ENCODE data around the gene GGTLC2.
"Not testable (repeated sequence)": the region's sequence is repeated elsewhere in the genome, so short reads cannot be mapped to it uniquely, and the experiment has no call there.

GGTLC2 gene

DNA sequence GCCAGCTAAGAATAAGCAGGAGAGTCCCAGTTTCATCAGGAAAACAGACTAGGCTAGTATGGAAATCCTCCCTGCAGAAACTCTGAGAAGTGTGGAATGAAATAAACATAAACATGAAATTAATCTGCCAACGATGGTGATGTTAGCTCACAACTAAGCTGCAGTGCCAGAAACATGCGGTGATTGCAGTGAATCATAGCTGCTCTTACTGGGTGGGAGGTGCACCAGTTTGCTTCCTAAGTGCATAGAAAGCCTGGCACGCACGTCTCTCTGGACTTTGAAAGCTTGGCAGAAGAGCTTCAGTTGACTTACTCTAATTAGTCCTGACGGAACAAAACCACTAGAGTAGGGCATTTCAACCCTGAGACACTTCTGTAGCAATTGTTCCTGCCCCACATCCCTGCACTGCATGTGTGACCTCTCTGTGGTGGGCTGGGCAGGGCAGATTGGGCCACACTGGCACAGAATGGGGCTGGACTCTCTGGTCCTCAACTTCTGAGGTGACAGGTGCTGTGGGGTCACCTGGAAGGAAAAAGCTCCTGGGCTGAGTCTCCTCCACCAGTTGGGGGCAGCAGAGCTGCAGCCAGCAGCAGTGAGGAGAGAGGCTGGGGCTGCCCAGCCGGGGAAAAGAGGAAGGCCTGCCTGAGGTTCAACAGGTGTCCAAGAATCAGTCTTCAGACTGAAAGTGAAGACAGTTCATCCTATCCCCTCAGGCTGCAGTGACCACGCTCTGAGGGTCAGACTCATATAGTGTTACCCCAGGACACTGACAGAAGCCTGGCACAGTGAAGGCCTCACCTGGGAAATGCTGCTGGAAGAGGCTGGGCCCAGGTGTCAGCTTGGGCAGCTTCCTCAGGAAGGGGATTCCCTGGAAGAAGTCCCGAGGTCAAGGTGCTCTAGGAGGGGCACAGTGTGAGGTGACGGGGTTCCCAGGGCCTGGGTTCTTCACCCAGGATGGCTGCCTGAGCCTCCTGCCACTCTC is 40.5 kb downstream of the GGTLC2 start:
- no peak overlapping the region for H3K4me3 ChIP-seq (ENCODE audit: low read depth, low read length)
- no peak for TF ChIP-seq CTCF (IDR thresholded peaks at IDR 0.05; ENCODE audit: low read depth, low read length)

DNA sequence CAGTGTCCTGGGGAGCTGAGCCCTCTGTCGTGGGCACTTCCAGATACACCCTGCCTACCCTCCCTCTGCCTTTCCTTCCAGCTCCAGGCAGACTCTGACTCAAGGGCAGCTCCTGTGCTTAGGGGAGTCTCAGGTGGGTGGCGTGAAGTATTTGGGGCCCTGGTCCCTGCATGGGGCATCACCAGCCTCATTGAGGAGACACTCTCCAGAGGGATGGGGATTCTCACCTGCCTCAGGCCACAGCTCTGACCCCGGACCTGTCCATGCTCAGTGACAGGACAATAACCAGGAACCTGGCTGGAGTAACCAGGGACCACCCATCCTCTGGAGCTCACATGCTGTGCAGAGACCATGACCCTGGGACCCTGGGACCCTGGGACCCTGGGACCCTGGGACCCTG is 41.2 kb downstream of the GGTLC2 start:
- no peak overlapping the region for H3K4me3 ChIP-seq (ENCODE audit: low read depth, low read length)
- TF ChIP-seq CTCF (IDR thresholded peaks at IDR 0.05; ENCODE audit: low read depth, low read length), result no peak

DNA sequence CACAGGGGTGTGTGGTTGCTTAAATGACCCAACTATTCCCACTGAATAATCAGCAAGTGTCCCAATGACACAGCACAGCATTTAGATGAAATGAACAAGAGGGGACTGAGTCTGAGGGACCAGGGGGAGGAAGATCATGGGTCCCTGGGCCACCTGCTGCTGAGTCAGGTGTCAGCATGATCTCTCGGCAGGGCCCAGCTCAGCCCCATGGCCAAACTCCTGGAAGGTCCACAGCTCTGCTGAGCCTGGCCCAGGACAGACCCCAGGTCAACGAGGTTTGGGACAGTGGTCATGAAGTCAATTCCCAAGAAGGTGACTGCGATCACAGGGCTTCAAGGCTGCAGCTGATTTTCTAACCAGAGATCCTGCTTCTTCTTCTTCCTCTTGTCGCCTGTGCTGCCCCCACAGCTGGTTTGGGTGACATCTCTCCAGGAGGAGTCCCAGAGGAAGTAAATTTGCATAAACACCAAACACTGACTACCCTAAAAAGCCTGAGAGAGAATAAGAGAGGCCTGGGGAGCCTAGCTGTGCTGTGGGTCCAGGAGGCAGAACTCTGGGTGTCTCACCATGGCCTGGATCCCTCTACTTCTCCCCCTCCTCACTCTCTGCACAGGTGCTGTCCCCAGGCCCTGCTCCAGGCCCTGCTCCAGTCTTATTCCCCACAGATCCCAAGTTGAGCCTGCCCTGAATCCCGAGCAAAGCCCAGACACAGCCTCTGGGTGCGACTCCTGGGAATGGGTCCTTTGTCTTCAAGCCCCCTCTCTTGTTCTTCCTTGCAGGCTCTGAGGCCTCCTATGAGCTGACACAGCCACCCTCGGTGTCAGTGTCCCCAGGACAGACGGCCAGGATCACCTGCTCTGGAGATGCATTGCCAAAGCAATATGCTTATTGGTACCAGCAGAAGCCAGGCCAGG is 42.0 kb downstream of the GGTLC2 start:
- not testable (repeated sequence) for H3K4me3 ChIP-seq (ENCODE audit: low read depth, low read length)

DNA sequence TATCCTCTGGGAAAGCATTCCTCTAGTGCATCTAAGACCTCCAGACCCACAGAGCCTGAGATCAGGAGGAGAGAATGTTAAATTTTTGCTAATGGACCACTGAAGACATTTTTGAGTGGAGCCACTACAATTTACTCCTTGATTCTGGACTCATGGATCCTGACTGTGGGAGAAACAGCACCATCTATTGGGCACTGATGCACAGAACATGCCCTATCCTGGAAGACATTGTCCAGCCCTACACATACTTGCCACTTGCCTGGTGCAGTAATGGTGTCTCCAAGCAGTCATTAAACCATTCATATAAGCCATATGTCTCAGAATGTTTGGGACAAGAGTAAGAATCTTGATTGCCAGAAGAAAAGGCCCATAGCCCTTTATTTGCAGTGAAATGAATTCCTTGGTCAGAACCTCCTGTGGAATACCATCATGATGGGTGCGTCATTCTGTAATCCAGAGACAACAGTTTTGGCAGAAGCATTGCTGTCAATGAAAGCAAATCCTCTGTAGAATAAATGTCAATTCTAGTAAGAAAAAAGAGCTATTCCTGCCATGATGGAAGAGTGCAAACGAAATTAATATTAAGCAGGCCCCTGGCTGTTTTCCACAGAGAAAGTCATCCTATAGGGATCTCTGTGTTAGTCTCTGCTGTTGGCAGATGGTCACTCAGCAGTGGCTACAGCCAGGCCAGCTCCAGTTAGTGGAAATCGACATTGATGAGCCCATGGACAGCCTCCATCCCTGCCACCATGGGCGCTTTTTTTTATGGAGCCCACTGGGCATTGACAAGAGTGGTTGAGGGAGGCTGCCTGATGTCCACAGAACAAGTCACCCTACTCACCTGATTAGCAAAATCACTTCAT is 43.5 kb downstream of the GGTLC2 start:
- TF ChIP-seq CTCF (IDR thresholded peaks at IDR 0.05; ENCODE audit: low read depth, low read length), result peak; percentile 50
- no peak overlapping the region for H3K4me3 ChIP-seq (ENCODE audit: low read depth, low read length)

DNA sequence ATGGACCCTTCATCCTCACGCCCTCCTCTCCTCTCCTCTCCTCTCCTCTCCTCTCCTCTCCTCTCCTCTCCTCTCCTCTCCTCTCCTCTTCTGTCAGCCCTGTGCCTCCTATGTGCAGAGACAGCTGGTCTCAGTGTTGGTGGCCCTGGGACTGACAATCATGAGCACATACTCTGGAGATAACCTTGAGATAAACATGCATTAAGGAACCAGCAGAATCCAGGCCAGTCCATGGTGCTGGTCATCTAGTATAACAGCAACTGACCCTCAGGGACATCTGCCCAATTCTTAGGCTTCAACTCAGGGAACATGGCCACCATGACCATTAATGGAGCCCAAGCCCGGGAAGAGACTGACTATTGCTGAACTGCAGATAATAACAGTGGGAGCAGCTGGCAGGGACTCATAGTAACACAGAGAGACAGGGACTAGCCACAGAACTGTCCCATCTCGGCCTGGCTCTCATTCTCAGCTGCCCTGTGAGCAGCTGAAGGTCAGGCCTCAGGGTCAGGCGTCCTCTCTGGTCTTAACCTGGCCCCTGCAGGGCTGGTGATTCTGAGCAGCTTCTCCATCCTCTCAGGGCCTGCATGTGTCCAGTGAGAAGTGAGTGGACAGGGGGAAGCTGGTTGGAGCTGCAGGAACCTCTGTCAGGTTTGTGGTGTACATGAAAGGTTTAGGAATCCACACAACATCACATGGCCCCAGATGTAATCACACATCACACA is 45.4 kb downstream of the GGTLC2 start:
- no peak overlapping the region for H3K4me3 ChIP-seq (ENCODE audit: low read depth, low read length)
- TF ChIP-seq CTCF (IDR thresholded peaks at IDR 0.05; ENCODE audit: low read depth, low read length), result no peak

DNA sequence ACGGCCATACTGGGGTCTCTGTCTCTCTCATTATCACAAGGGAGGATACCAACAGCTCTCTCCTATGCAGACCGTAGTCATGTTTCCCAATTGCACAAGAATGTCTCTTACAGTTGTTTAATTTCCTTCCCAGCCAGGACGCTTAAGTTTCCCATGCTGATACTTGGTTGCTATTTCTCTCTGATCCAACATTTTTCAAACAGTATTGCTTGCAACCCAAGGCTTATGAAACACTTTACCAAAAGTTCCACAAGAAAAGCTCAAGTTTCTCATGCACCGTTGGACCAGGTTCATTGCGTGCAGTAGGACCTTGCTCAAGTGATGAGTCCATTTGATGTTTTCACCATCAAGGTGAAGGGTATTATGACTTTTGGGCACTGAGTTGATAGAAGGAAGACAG is 46.6 kb downstream of the GGTLC2 start:
- no peak for TF ChIP-seq CTCF (IDR thresholded peaks at IDR 0.05; ENCODE audit: low read depth, low read length)
- H3K4me3 ChIP-seq (ENCODE audit: low read depth, low read length), result no peak overlapping the region
